Measurements from ENCODE around the gene KSR2. TPM values are rescaled to one million over a fixed set of nuclear protein-coding genes. Genes with fewer than 3 reads are reported as not detected.

KSR2 gene
- total RNA-seq, 1 donor from 2014 or later: 0.69 TPM

DNA sequence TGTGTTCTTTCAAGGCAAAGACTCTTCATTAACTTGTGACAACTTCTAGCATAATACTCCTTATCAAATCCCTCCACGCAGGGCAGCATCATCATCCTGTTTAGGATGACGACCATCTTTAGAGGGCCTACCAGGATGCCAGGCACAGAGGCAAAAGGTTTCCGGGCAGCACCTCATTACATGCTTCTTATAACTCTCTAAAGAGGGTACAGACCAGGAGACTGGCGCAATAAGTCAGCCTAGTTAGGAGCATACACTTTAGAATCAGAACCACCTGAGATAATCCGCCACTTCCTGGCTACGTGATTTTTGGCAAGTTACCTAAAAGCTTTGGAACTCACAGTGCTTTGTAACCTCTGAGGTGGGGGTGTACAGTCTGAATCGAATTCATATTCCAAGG, 471.4 kb downstream of the KSR2 start:
- peaks cover 31% of the 10 kb centered on the region for H3K27me3 Mint-ChIP-seq (ENCODE audit: low read depth)
- no peak overlapping the region for H3K4me3 Mint-ChIP-seq

DNA sequence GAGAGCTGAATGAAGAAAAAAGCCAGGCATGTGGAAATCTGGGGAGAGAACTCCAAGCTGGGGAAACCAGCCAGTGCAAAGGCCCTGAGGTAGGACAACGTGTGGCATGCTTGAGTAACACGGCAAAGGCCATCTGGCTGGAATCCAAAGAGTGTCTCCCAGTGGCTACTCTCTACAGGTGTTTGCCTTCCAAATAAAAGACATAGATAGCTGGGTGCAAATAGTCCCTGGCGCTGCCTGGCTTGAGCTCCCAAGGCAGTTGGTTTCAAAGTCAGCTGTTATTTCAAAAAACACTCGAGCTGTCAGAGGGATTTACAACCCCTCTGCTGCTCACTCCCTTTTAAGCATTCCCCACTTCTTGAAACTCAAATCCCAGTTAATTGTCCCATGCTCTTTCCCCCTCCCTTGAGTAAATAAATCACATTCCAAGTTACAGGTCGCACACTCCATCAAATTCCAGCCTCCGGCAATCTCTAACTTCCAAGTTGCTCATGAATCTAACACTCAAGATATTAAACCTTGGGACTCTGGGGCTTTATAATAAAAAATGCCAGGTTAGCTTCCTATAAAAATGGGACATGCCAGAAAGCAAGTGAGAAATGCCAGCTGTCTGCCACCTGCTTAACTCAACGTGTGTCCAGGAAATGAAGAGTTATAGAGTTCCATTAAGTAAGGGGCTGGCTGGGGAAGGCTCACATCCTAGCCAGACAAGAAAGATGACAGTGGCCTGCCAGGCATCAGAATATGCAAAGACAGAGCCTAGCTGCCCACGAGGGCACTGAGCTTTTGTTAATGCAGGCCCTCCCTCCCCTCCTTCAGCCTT, 473.7 kb downstream of the KSR2 start:
- peaks cover 22% of the 10 kb centered on the region for H3K27me3 Mint-ChIP-seq (ENCODE audit: low read depth)
- no peaks in the 10 kb centered on the region for H3K36me3 Mint-ChIP-seq
- H3K4me3 Mint-ChIP-seq: no peak overlapping the region
- H3K4me1 Mint-ChIP-seq: peaks cover 26% of the 10 kb centered on the region
- H3K27ac Mint-ChIP-seq: no peak overlapping the region
- TF ChIP-seq, protein P1, sequence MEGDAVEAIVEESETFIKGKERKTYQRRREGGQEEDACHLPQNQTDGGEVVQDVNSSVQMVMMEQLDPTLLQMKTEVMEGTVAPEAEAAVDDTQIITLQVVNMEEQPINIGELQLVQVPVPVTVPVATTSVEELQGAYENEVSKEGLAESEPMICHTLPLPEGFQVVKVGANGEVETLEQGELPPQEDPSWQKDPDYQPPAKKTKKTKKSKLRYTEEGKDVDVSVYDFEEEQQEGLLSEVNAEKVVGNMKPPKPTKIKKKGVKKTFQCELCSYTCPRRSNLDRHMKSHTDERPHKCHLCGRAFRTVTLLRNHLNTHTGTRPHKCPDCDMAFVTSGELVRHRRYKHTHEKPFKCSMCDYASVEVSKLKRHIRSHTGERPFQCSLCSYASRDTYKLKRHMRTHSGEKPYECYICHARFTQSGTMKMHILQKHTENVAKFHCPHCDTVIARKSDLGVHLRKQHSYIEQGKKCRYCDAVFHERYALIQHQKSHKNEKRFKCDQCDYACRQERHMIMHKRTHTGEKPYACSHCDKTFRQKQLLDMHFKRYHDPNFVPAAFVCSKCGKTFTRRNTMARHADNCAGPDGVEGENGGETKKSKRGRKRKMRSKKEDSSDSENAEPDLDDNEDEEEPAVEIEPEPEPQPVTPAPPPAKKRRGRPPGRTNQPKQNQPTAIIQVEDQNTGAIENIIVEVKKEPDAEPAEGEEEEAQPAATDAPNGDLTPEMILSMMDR (IDR thresholded peaks at IDR 0.05; ENCODE audit: unreplicated experiment): no peak
- DNase-seq (ENCODE audit: low spot score in 2 of 2, unreplicated experiment in 2 of 2): no peak
- peaks cover 4% of the 10 kb centered on the region for H3K9me3 Mint-ChIP-seq

More for the DNA sequence above, 471.4 kb downstream of the KSR2 start:
- TF ChIP-seq, protein P1 (IDR thresholded peaks at IDR 0.05; ENCODE audit: unreplicated experiment): no peak
- Mint-ChIP-seq H3K36me3 (no peaks in the 10 kb centered on the region), H3K27ac (no peak overlapping the region), H3K4me1 (peaks cover 30% of the 10 kb centered on the region), H3K9me3 (peaks cover 3% of the 10 kb centered on the region)
- DNase-seq (ENCODE audit: low spot score in 2 of 2, unreplicated experiment in 2 of 2): no peak

DNA sequence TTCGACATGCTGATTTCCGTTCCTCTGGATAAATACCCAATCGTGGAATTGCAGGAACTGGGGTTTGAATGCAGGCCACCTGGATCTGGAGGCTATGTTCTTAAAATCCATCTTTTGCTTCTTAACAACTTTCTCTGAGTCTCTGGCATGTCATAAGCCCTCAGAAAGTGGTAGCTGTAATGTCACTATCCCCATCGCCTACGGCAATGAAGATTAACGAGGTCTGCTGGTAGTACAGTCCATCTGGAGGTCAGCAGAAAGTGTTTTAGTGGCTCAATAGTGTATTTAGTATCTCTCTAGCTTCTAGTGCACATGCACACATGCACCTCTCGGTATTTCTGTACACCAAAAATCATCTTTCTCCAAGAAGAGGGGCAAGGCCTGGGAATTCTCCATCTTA, 477.1 kb downstream of the KSR2 start:
- no peak overlapping the region for H3K4me3 Mint-ChIP-seq
- peaks cover 25% of the 10 kb centered on the region for H3K27me3 Mint-ChIP-seq (ENCODE audit: low read depth)
- H3K27ac Mint-ChIP-seq: no peak overlapping the region
- DNase-seq (ENCODE audit: low spot score in 2 of 2, unreplicated experiment in 2 of 2): no peak
- TF ChIP-seq, protein P1 (IDR thresholded peaks at IDR 0.05; ENCODE audit: unreplicated experiment): no peak
- H3K9me3 Mint-ChIP-seq: peaks cover 4% of the 10 kb centered on the region
- peaks cover 16% of the 10 kb centered on the region for H3K4me1 Mint-ChIP-seq
- no peaks in the 10 kb centered on the region for H3K36me3 Mint-ChIP-seq

DNA sequence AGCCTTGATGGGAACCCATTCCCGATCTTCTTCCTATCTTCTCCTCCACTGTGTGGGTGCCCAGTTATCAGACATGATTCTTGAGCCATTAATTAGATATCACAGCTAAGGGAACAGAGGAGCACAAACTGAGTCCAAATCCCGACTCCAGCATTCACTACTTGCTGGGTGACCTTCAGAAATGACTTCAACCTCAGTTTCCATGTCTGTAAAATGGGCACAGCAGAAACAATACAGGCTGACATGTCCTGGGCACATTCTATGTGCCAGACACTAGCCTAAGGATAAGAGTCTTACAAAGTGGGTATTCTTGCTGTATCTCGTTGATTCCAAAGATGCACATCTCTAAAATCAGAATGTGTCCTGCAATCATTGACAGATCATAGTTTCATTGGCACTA, 478.7 kb downstream of the KSR2 start:
- Mint-ChIP-seq H3K4me3 (no peak overlapping the region), H3K36me3 (no peaks in the 10 kb centered on the region), H3K27me3 (ENCODE audit: low read depth) (peaks cover 39% of the 10 kb centered on the region), H3K9me3 (peaks cover 4% of the 10 kb centered on the region), H3K27ac (no peak overlapping the region), H3K4me1 (peaks cover 2% of the 10 kb centered on the region)
- TF ChIP-seq, protein P1 (IDR thresholded peaks at IDR 0.05; ENCODE audit: unreplicated experiment): no peak
- DNase-seq (ENCODE audit: low spot score in 2 of 2, unreplicated experiment in 2 of 2): no peak

DNA sequence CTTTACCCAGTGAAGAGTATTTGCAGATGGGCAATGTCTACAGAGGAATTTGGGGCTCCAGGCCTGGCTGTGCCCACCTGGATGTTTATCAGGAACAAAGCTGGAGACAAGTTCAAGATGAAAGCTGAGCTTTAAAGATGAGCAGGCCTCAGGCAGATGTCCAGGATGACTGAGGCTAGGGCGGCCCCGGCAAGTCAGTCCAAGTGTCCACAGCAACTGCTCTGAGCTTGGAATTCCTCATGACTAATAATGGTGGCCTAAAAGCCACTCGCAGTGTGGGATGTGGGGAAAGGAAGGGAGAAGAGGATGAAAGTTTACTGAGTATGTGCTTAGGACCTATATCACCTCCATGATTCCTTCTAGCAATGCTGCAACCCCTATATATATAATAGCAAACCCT, 479.1 kb downstream of the KSR2 start:
- no peak for DNase-seq (ENCODE audit: low spot score in 2 of 2, unreplicated experiment in 2 of 2)
- Mint-ChIP-seq H3K27me3 (ENCODE audit: low read depth) (peaks cover 44% of the 10 kb centered on the region), H3K27ac (no peak overlapping the region), H3K36me3 (no peaks in the 10 kb centered on the region), H3K4me3 (no peak overlapping the region), H3K9me3 (peaks cover 4% of the 10 kb centered on the region), H3K4me1 (no peaks in the 10 kb centered on the region)
- TF ChIP-seq, protein P1 (IDR thresholded peaks at IDR 0.05; ENCODE audit: unreplicated experiment): no peak
